ENCODE results near the gene H3-3A. TPM values are rescaled to one million over a fixed set of nuclear protein-coding genes. Genes with fewer than 3 reads are reported as not detected.

The H3-3A gene
- total and polyA plus RNA-seq, 2 of the 8 experiments (the other 6 are each of a cell fraction or from before 2014, with no cell fraction given), result 1,157 to 1,223 TPM

DNA sequence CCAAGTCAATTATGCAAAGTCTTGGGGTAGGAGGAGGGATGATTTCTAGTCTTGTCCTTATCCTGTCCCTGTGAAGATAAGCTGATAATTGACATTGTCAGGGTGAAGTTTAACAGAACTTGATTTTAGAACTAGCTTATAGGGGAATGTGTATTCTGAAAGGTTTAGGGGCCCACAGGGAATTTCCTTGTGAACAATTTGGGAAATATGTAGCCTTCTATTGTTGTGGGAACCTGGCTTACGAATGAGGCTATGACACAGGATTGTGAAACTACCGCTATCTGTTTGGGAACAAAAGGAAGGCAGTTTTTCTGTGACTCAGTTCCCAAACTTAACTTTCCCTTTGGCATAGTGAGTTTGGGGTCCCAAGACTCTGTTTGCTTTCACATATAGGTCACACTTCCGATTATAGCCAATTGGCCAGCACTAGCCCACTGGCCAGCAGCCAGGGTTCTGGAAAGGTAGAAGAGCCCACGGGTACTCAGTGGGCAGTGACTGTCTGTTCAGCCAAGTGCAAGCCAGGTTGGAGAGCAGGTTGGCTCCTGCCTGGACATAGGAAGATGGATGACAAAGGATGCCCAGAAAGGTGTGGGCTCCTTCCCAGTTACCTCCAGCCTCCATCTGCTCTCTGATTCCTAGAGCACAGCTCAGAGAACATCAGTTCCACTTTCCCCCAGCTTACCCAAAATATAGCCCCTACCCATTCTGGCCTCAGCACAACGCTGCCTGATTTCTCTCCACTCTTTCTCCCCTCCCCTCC is 35.5 kb downstream of the H3-3A start:
- FAIRE-seq, result no peak
- no peak overlapping the region for H2AFZ ChIP-seq (ENCODE audit: low read length)
- no peak for TF ChIP-seq ZNF274 (IDR thresholded peaks at IDR 0.05; ENCODE audit: borderline replicate concordance, extremely low read depth, low read length)
- TF ChIP-seq, protein P1, sequence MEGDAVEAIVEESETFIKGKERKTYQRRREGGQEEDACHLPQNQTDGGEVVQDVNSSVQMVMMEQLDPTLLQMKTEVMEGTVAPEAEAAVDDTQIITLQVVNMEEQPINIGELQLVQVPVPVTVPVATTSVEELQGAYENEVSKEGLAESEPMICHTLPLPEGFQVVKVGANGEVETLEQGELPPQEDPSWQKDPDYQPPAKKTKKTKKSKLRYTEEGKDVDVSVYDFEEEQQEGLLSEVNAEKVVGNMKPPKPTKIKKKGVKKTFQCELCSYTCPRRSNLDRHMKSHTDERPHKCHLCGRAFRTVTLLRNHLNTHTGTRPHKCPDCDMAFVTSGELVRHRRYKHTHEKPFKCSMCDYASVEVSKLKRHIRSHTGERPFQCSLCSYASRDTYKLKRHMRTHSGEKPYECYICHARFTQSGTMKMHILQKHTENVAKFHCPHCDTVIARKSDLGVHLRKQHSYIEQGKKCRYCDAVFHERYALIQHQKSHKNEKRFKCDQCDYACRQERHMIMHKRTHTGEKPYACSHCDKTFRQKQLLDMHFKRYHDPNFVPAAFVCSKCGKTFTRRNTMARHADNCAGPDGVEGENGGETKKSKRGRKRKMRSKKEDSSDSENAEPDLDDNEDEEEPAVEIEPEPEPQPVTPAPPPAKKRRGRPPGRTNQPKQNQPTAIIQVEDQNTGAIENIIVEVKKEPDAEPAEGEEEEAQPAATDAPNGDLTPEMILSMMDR (IDR thresholded peaks at IDR 0.05; ENCODE audit: control extremely low read depth in 1 of 3, insufficient read depth in 1 of 3, low read depth in 1 of 3, low read length in 3 of 3), result no peak
- TF ChIP-seq CEBPB (IDR thresholded peaks at IDR 0.05; ENCODE audit: low read depth, low read length), result no peak
- TF ChIP-seq EZH2 (IDR thresholded peaks at IDR 0.05; ENCODE audit: low read depth, low read length, severe bottlenecking), result no peak
- TF ChIP-seq POLR2AphosphoS5 (IDR thresholded peaks at IDR 0.05; ENCODE audit: low read depth, low read length), result no peak
- no peak for TF ChIP-seq SRF (IDR thresholded peaks at IDR 0.05; ENCODE audit: low read depth, low read length)
- no peak for TF ChIP-seq EGR1 (IDR thresholded peaks at IDR 0.05; ENCODE audit: borderline replicate concordance, low read depth, low read length)
- no peak for TF ChIP-seq HDAC2 (IDR thresholded peaks at IDR 0.05; ENCODE audit: borderline replicate concordance in 1 of 2, low read depth in 2 of 2, low read length in 2 of 2)
- TF ChIP-seq KDM5A (IDR thresholded peaks at IDR 0.05; ENCODE audit: low read length), result no peak

More for the DNA sequence above, 35.5 kb downstream of the H3-3A start:
- Histone ChIP-seq H2BK20ac (ENCODE audit: low read length) (0 out of 2 replicates have a peak overlapping the region, but pooled peaks have one; percentile 72), H4K91ac (replicated peaks; ENCODE audit: insufficient read length, low read length) (no peak overlapping the region), H3K23me2 (ENCODE audit: low read depth, low read length) (no peaks in the 10 kb centered on the region; the same call in 1 of the 2 replicates), H2BK5ac (ENCODE audit: low read depth, low read length) (no peak overlapping the region), H3K14ac (ENCODE audit: insufficient read length) (no peak overlapping the region), H2BK120ac (replicated peaks; ENCODE audit: low read depth, low read length) (no peak overlapping the region), H3K9ac (replicated peaks in 1 of 4; ENCODE audit: extremely low read depth in 1 of 4, low read depth in 3 of 4, low read length in 3 of 4) (no peak overlapping the region), H3K27ac (ENCODE audit: low read depth, low read length) (no peak overlapping the region), H3K4me2 (ENCODE audit: insufficient read depth in 1 of 2, low read depth in 2 of 2, low read length in 2 of 2) (no peak overlapping the region), H3K79me2 (ENCODE audit: control insufficient read depth in 1 of 2, insufficient read depth in 2 of 2, low read length in 2 of 2) (no peaks in the 10 kb centered on the region), H4K5ac (ENCODE audit: insufficient read length, low read depth, low read length) (no peak overlapping the region), H3K4me3 (ENCODE audit: extremely low read depth in 1 of 4, insufficient read depth in 2 of 4, low read depth in 3 of 4, low read length in 4 of 4) (no peak overlapping the region), H3K56ac (replicated peaks; ENCODE audit: insufficient read length, low read depth, low read length) (no peak overlapping the region), H3K27me3 (replicated peaks in 1 of 4; ENCODE audit: control insufficient read depth in 3 of 4, extremely low read depth in 1 of 4, insufficient read depth in 3 of 4, low read length in 3 of 4) (no peaks in the 10 kb centered on the region; a peak in 1 of 7 replicates), H4K8ac (ENCODE audit: extremely low read depth, insufficient read depth, low read length) (no peak overlapping the region), H3K9me3 (ENCODE audit: insufficient read depth in 2 of 2, low read depth in 1 of 2, low read length in 1 of 2) (no peaks in the 10 kb centered on the region), H3K23ac (ENCODE audit: insufficient read length) (no peak overlapping the region), H2AK5ac (ENCODE audit: low read depth, low read length) (0 out of 2 replicates have a peak overlapping the region, but pooled peaks have one; percentile 49), H2BK12ac (ENCODE audit: low read depth, low read length) (peak overlapping the region; percentile 68; the same call in 1 of the 2 replicates), H4K20me1 (replicated peaks in 1 of 2; ENCODE audit: control insufficient read depth in 1 of 2, insufficient read depth in 2 of 2, low read length in 2 of 2) (no peaks in the 10 kb centered on the region), H3K4me1 (replicated peaks in 1 of 4; ENCODE audit: control insufficient read depth in 3 of 4, insufficient read depth in 4 of 4, low read length in 3 of 4) (peaks cover 2 to 7% (median 4%) of the 10 kb centered on the region in 4 experiments; a peak in 4 of 7 replicates), H3K4ac (replicated peaks; ENCODE audit: insufficient read length, low read depth, low read length) (no peak overlapping the region), H3K18ac (ENCODE audit: extremely low read depth, low read length) (no peak overlapping the region; the same call in 1 of the 2 replicates), H3K36me3 (ENCODE audit: control insufficient read depth in 2 of 4, insufficient read depth in 4 of 4, low read length in 3 of 4) (no peaks in the 10 kb centered on the region), H2BK15ac (ENCODE audit: low read length) (0 out of 2 replicates have a peak overlapping the region, but pooled peaks have one; percentile 46), H3K79me1 (ENCODE audit: low read depth, low read length) (no peaks in the 10 kb centered on the region)
- ChIA-PET CTCF (ENCODE audit: partially characterized antibody) (interaction anchor here (0.7 to 3.6 kb wide), 5 partner anchors 10 to 104 kb away, joined by 4 to 14 read pairs (median 6); no protein-coding TSS in a partner anchor), POLR2A (ENCODE audit: partially characterized antibody) (interaction anchor here (0.7 to 2.7 kb wide), 10 partner anchors 9 to 50 kb away, joined by 3 to 11 read pairs (median 4); partner anchors contain the start of gene H3-3A)
- WGBS, 2 experiments (ENCODE audit: extremely low coverage in 1 of 2, insufficient coverage in 1 of 2, insufficient read length in 1 of 2, insufficient replicate concordance in 2 of 2, low coverage in 1 of 2, low lambda C conversion rate in 2 of 2, missing lambda C conversion rate in 1 of 2), result 89% methylated on average over 4 of the region's 5 CpGs; no CpG with 5 or more reads in 1 of the 2 experiments
- no peak for DNase-seq (ENCODE audit: low read depth in 1 of 2, low spot score in 2 of 2)

Data from H1 (cell line).